ENCODE results near the gene WWC2.

- TF ChIP-seq EZH2 (IDR thresholded peaks at IDR 0.05; ENCODE audit: borderline replicate concordance, low read length) = no peak
- no peak for TF ChIP-seq CTCF (conservative IDR thresholded peaks at IDR 0.05 in 1 of 2, IDR thresholded peaks at IDR 0.05 in 1 of 2; ENCODE audit: extremely low read depth in 1 of 2, insufficient read depth in 1 of 2, low read depth in 1 of 2, low read length in 2 of 2)
Measured at GRCh38 chr4:183285886-183286285, 186.8 kb downstream of the WWC2 start.

Data from mammary epithelial cell (primary cell).